ENCODE measurements around the gene TNKS2. TPM values are rescaled to one million over a fixed set of nuclear protein-coding genes. Genes with fewer than 3 reads are reported as not detected.

TNKS2 gene
- total RNA-seq, 1 experiment from 2014 or later = 46.2 TPM

GRCh38 chr10:91884536-91884935 lies 86.3 kb downstream of the TNKS2 start:
- DNase-seq (ENCODE audit: low read depth, low spot score) (no peak), ATAC-seq (no peak)
- no peaks in the 10 kb centered on the region for H3K36me3 ChIP-seq (ENCODE audit: control insufficient read depth, insufficient read depth, low read length)
- BruUV-seq (replicated peaks) = no TSS peak
- no peaks in the 10 kb centered on the region for H3K27me3 ChIP-seq (ENCODE audit: control insufficient read depth, insufficient read depth, low read length)
- in situ Hi-C loops (cut with HindIII; ENCODE audit: low pct_unique_long_range_greater_than_20kb, low sequenced_read_pairs) = no loop called here
- H3K27ac ChIP-seq (ENCODE audit: low read length) = no peak overlapping the region
- intact Hi-C loops (cut with micrococcal nuclease; ENCODE audit: unreplicated experiment) = no loop called here
- TF ChIP-seq TCF7L2 (IDR thresholded peaks at IDR 0.05; ENCODE audit: low read depth, low read length) (no peak), POLR2AphosphoS5 (IDR thresholded peaks at IDR 0.05; ENCODE audit: low read depth, low read length) (no peak), SIN3A (IDR thresholded peaks at IDR 0.05; ENCODE audit: borderline replicate concordance, insufficient read depth, low read depth, low read length) (no peak), CTCF (IDR thresholded peaks at IDR 0.05) (no peak), REST (IDR thresholded peaks at IDR 0.05; ENCODE audit: insufficient read depth in 1 of 2, low read depth in 2 of 2, low read length in 1 of 2) (no peak)
- H3K9me3 ChIP-seq (ENCODE audit: control insufficient read depth, insufficient read depth, low read depth, low read length) = no peaks in the 10 kb centered on the region
- ChIA-PET POLR2A (no interaction called here), CTCF (interaction anchor here (0.6 to 0.7 kb wide), 2 partner anchors 12 to 44 kb away, joined by 3 to 4 read pairs; no protein-coding TSS in a partner anchor)
- H3K4me3 ChIP-seq (ENCODE audit: low read depth in 2 of 2, low read length in 2 of 2) = no peak overlapping the region
- peaks cover 19% of the 10 kb centered on the region for H3K4me1 ChIP-seq (ENCODE audit: control insufficient read depth, insufficient read depth, low read length)

DNA sequence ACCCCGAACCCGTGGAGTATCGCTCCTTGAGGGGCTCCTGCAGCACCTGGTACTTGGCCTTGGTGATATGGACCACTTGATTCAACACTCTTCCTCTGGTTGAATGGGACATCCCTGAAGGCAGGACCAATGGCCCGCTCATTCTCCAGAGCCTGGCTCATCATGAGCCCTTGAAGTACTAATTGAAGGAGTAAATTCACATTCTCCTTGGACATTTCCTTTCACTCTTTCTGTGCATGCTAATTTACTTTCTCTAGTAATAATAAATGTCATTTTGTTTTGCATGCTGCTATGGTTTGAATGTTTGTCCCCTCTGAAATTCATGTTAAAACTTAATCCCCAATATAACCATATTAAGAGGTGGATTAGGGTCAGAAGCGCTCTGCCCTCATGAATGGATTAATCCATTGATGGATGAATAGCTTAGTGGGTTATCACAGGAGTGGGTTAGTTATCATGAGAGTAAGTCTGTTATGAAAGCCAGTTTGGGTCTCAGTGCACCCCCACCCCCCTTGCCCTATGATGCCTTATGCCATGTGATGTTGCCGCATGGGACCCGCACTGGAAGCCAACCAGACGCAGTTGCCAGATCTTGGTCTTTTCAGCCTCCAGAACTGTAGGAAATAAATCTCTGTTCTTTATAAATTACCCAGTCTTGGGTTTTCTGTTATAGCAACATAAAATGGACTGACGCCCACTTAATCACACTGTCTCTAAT lies 87.3 kb downstream of the TNKS2 start:
- no TSS peak for BruUV-seq (replicated peaks)

More for the DNA sequence above, 87.3 kb downstream of the TNKS2 start:
- intact Hi-C loops (cut with micrococcal nuclease; ENCODE audit: unreplicated experiment) (no loop called here), in situ Hi-C loops (cut with HindIII; ENCODE audit: low pct_unique_long_range_greater_than_20kb, low sequenced_read_pairs) (no loop called here)
- no peak overlapping the region for H3K4me3 ChIP-seq (ENCODE audit: low read depth in 2 of 2, low read length in 2 of 2)
- peaks cover 14% of the 10 kb centered on the region for H3K4me1 ChIP-seq (ENCODE audit: control insufficient read depth, insufficient read depth, low read length)
- ChIA-PET POLR2A (no interaction called here), CTCF (interaction anchor here (0.6 kb wide), 1 partner anchor 22 kb away, joined by 3 read pairs; no protein-coding TSS in a partner anchor)
- TF ChIP-seq TCF7L2 (IDR thresholded peaks at IDR 0.05; ENCODE audit: low read depth, low read length) (no peak), SIN3A (IDR thresholded peaks at IDR 0.05; ENCODE audit: borderline replicate concordance, insufficient read depth, low read depth, low read length) (no peak), POLR2AphosphoS5 (IDR thresholded peaks at IDR 0.05; ENCODE audit: low read depth, low read length) (no peak), REST (IDR thresholded peaks at IDR 0.05; ENCODE audit: insufficient read depth in 1 of 2, low read depth in 2 of 2, low read length in 1 of 2) (no peak), CTCF (IDR thresholded peaks at IDR 0.05) (no peak)
- no peak for ATAC-seq
- no peaks in the 10 kb centered on the region for H3K36me3 ChIP-seq (ENCODE audit: control insufficient read depth, insufficient read depth, low read length)
- no peaks in the 10 kb centered on the region for H3K27me3 ChIP-seq (ENCODE audit: control insufficient read depth, insufficient read depth, low read length)
- no peak for DNase-seq (ENCODE audit: low read depth, low spot score)
- H3K9me3 ChIP-seq (ENCODE audit: control insufficient read depth, insufficient read depth, low read depth, low read length) = no peaks in the 10 kb centered on the region
- H3K27ac ChIP-seq (ENCODE audit: low read length) = no peak overlapping the region

Data from Panc1 (cell line).